ENCODE measurements around the gene RERE. TPM values are rescaled to one million over a fixed set of nuclear protein-coding genes. Genes with fewer than 3 reads are reported as not detected.

The RERE gene
- polyA plus RNA-seq, 2 donors: 14.0 to 24.4 TPM

DNA sequence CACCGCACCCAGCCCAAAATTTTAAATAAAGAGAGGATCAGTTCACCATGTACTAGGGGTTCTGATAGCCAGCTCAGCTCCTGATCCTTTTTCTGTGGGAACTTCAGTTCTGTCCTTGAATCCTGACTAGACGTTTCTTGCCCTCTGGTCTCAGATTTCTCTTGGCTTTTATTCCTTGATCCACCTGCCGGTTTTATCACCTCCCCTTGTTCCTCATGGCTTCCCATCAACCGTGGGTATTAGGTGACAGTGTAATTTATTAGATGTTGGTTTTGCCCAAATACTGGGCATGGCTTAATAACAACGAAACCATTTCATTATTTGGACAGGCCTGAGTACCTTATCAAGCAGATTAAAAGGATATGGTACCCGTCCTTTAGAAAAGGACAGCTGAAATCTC, 477.0 kb downstream of the RERE start:
- no peak overlapping the region for H3K27ac ChIP-seq (ENCODE audit: low read depth in 2 of 2, low read length in 1 of 2)
- H3K27me3 ChIP-seq (ENCODE audit: control insufficient read depth in 1 of 2, insufficient read depth in 2 of 2, low read length in 2 of 2): no peaks in the 10 kb centered on the region
- peaks cover 0 to 10% of the 10 kb centered on the region in 2 donors for H3K4me1 ChIP-seq (ENCODE audit: control insufficient read depth in 2 of 2, insufficient read depth in 2 of 2, low read length in 1 of 2)
- H3K36me3 ChIP-seq (ENCODE audit: control insufficient read depth in 2 of 2, insufficient read depth in 2 of 2, low read length in 1 of 2): peaks cover 0 to 3% of the 10 kb centered on the region in 2 donors
- no peaks in the 10 kb centered on the region for H3K9me3 ChIP-seq (ENCODE audit: control insufficient read depth in 2 of 2, insufficient read depth in 1 of 2, low read depth in 1 of 2, low read length in 1 of 2)
- H3K4me3 ChIP-seq (ENCODE audit: low read depth in 1 of 2, low read length in 2 of 2): no peak overlapping the region
- WGBS, 2 donors: 65 to 78% methylated on average over 6 of the region's 6 CpGs

DNA sequence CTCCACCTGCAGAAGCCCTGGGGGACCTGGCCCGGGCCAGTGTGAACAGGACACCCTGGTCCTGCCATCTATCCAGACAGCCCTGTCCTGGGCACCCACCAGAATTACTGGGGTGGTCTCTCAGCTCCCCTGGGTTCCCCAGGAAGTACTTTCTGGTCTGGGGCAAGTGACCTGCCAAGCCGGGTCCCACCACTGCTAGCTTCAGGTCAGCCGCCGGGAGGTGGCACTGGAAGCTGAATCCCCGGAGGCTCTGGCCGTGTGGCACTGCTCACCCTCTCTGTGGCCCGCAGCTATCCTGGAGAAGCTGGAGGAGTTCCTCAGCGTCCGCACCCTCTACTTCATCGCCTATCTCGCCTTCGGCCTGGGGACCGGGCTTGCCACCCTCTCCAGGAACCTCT, 478.2 kb downstream of the RERE start:
- H3K27ac ChIP-seq (ENCODE audit: low read depth in 2 of 2, low read length in 1 of 2): no peak overlapping the region
- peaks cover 0 to 4% of the 10 kb centered on the region in 2 donors for H3K36me3 ChIP-seq (ENCODE audit: control insufficient read depth in 2 of 2, insufficient read depth in 2 of 2, low read length in 1 of 2)
- H3K4me1 ChIP-seq (ENCODE audit: control insufficient read depth in 2 of 2, insufficient read depth in 2 of 2, low read length in 1 of 2): peaks cover 0 to 10% of the 10 kb centered on the region in 2 donors
- H3K27me3 ChIP-seq (ENCODE audit: control insufficient read depth in 1 of 2, insufficient read depth in 2 of 2, low read length in 2 of 2): no peaks in the 10 kb centered on the region
- no peaks in the 10 kb centered on the region for H3K9me3 ChIP-seq (ENCODE audit: control insufficient read depth in 2 of 2, insufficient read depth in 1 of 2, low read depth in 1 of 2, low read length in 1 of 2)
- WGBS, 2 donors: 92 to 93% methylated on average over 13 of the region's 13 CpGs
- H3K4me3 ChIP-seq (ENCODE audit: low read depth in 1 of 2, low read length in 2 of 2): no peak overlapping the region

- Histone ChIP-seq H3K9me3 (ENCODE audit: control insufficient read depth in 2 of 2, insufficient read depth in 1 of 2, low read depth in 1 of 2, low read length in 1 of 2) (no peaks in the 10 kb centered on the region), H3K27me3 (ENCODE audit: control insufficient read depth in 1 of 2, insufficient read depth in 2 of 2, low read length in 2 of 2) (no peaks in the 10 kb centered on the region), H3K4me1 (ENCODE audit: control insufficient read depth in 2 of 2, insufficient read depth in 2 of 2, low read length in 1 of 2) (peaks cover 0 to 7% of the 10 kb centered on the region in 2 donors), H3K27ac (ENCODE audit: low read depth in 2 of 2, low read length in 1 of 2) (no peak overlapping the region), H3K4me3 (ENCODE audit: low read depth in 1 of 2, low read length in 2 of 2) (no peak overlapping the region), H3K36me3 (ENCODE audit: control insufficient read depth in 2 of 2, insufficient read depth in 2 of 2, low read length in 1 of 2) (peaks cover 0 to 4% of the 10 kb centered on the region in 2 donors)
- WGBS, 2 donors: 93 to 94% methylated on average over 26 of the region's 26 CpGs
These were observed 478.8 kb downstream of the RERE start for GRCh38 chr1:8338526-8339202.

- peaks cover 0 to under 1% of the 10 kb centered on the region in 2 donors for H3K4me1 ChIP-seq (ENCODE audit: control insufficient read depth in 2 of 2, insufficient read depth in 2 of 2, low read length in 1 of 2)
- peaks cover 0 to 4% of the 10 kb centered on the region in 2 donors for H3K36me3 ChIP-seq (ENCODE audit: control insufficient read depth in 2 of 2, insufficient read depth in 2 of 2, low read length in 1 of 2)
- H3K27me3 ChIP-seq (ENCODE audit: control insufficient read depth in 1 of 2, insufficient read depth in 2 of 2, low read length in 2 of 2): no peaks in the 10 kb centered on the region
- H3K9me3 ChIP-seq (ENCODE audit: control insufficient read depth in 2 of 2, insufficient read depth in 1 of 2, low read depth in 1 of 2, low read length in 1 of 2): no peaks in the 10 kb centered on the region
- no peak overlapping the region for H3K27ac ChIP-seq (ENCODE audit: low read depth in 2 of 2, low read length in 1 of 2)
- H3K4me3 ChIP-seq (ENCODE audit: low read depth in 1 of 2, low read length in 2 of 2): no peak overlapping the region
- WGBS, 2 donors: 95% methylated on average over 25 of the region's 25 CpGs
These were observed 479.5 kb downstream of the RERE start for GRCh38 chr1:8337776-8338525.

DNA sequence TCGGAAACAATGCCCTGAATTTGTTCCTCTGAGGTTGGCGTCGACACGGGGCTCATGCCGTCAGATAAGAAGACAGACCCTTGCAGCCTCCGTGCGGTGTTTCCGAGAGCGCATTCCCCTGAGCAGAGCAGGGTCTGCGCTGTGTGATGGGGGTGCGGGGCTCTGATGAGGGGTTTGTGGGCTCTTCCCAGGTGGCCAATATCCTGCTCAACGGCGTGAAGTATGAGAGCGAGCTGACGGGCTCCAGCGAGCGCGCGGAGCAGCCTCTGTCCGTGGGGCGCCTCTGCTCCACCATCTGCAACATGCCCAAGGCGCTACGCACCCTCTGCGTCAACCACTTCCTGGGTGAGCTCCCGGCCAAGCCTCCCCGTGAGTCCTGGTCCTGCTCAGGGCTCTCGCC, 482.2 kb downstream of the RERE start:
- Histone ChIP-seq H3K9me3 (ENCODE audit: control insufficient read depth in 2 of 2, insufficient read depth in 1 of 2, low read depth in 1 of 2, low read length in 1 of 2) (no peaks in the 10 kb centered on the region), H3K36me3 (ENCODE audit: control insufficient read depth in 2 of 2, insufficient read depth in 2 of 2, low read length in 1 of 2) (peaks cover 0 to 4% of the 10 kb centered on the region in 2 donors), H3K4me1 (ENCODE audit: control insufficient read depth in 2 of 2, insufficient read depth in 2 of 2, low read length in 1 of 2) (no peaks in the 10 kb centered on the region), H3K27ac (ENCODE audit: low read depth in 2 of 2, low read length in 1 of 2) (no peak overlapping the region), H3K4me3 (ENCODE audit: low read depth in 1 of 2, low read length in 2 of 2) (no peak overlapping the region), H3K27me3 (ENCODE audit: control insufficient read depth in 1 of 2, insufficient read depth in 2 of 2, low read length in 2 of 2) (no peaks in the 10 kb centered on the region)
- WGBS, 2 donors: 95% methylated on average over 25 to 27 of the region's 27 CpGs

- H3K27me3 ChIP-seq (ENCODE audit: control insufficient read depth in 1 of 2, insufficient read depth in 2 of 2, low read length in 2 of 2): no peaks in the 10 kb centered on the region
- no peaks in the 10 kb centered on the region for H3K9me3 ChIP-seq (ENCODE audit: control insufficient read depth in 2 of 2, insufficient read depth in 1 of 2, low read depth in 1 of 2, low read length in 1 of 2)
- H3K4me1 ChIP-seq (ENCODE audit: control insufficient read depth in 2 of 2, insufficient read depth in 2 of 2, low read length in 1 of 2): no peaks in the 10 kb centered on the region
- H3K36me3 ChIP-seq (ENCODE audit: control insufficient read depth in 2 of 2, insufficient read depth in 2 of 2, low read length in 1 of 2): peaks cover 0 to 4% of the 10 kb centered on the region in 2 donors
- 92% methylated on average over 24 of the region's 24 CpGs for WGBS, 2 donors
- H3K4me3 ChIP-seq (ENCODE audit: low read depth in 1 of 2, low read length in 2 of 2): no peak overlapping the region
- H3K27ac ChIP-seq (ENCODE audit: low read depth in 2 of 2, low read length in 1 of 2): no peak overlapping the region
These were observed 483.2 kb downstream of the RERE start for GRCh38 chr1:8334106-8334851.

GRCh38 chr1:8333246-8333987, 484.0 kb downstream of the RERE start:
- no peak overlapping the region for H3K27ac ChIP-seq (ENCODE audit: low read depth in 2 of 2, low read length in 1 of 2)
- 88% methylated on average over 16 of the region's 16 CpGs for WGBS, 2 donors
- H3K27me3 ChIP-seq (ENCODE audit: control insufficient read depth in 1 of 2, insufficient read depth in 2 of 2, low read length in 2 of 2): no peaks in the 10 kb centered on the region
- H3K4me3 ChIP-seq (ENCODE audit: low read depth in 1 of 2, low read length in 2 of 2): no peak overlapping the region
- H3K4me1 ChIP-seq (ENCODE audit: control insufficient read depth in 2 of 2, insufficient read depth in 2 of 2, low read length in 1 of 2): no peaks in the 10 kb centered on the region
- H3K9me3 ChIP-seq (ENCODE audit: control insufficient read depth in 2 of 2, insufficient read depth in 1 of 2, low read depth in 1 of 2, low read length in 1 of 2): no peaks in the 10 kb centered on the region
- H3K36me3 ChIP-seq (ENCODE audit: control insufficient read depth in 2 of 2, insufficient read depth in 2 of 2, low read length in 1 of 2): peaks cover 0 to 4% of the 10 kb centered on the region in 2 donors

- Histone ChIP-seq H3K4me3 (ENCODE audit: low read depth in 1 of 2, low read length in 2 of 2) (no peak overlapping the region), H3K27ac (ENCODE audit: low read depth in 2 of 2, low read length in 1 of 2) (no peak overlapping the region), H3K27me3 (ENCODE audit: control insufficient read depth in 1 of 2, insufficient read depth in 2 of 2, low read length in 2 of 2) (no peaks in the 10 kb centered on the region), H3K9me3 (ENCODE audit: control insufficient read depth in 2 of 2, insufficient read depth in 1 of 2, low read depth in 1 of 2, low read length in 1 of 2) (no peaks in the 10 kb centered on the region), H3K4me1 (ENCODE audit: control insufficient read depth in 2 of 2, insufficient read depth in 2 of 2, low read length in 1 of 2) (no peaks in the 10 kb centered on the region), H3K36me3 (ENCODE audit: control insufficient read depth in 2 of 2, insufficient read depth in 2 of 2, low read length in 1 of 2) (peaks cover 0 to 3% of the 10 kb centered on the region in 2 donors)
- WGBS, 2 donors: 90 to 91% methylated on average over 16 of the region's 16 CpGs
These were observed 484.6 kb downstream of the RERE start for GRCh38 chr1:8332806-8333205.
